EL (cell line): ENCODE measurements around the gene STAT3.
A peak's percentile ranks its signal among the peaks of the same experiment; 100 is the strongest.
"Not testable (repeated sequence)": the region's sequence is repeated elsewhere in the genome, so short reads cannot be mapped to it uniquely, and the experiment has no call there.

Experiments used
- DNase-seq: peaks from one replicate; pipeline ENCODE4 v3.0.0-alpha.2; 2016

Gene STAT3

GRCh38 chr17:42274253-42274542, 114.0 kb downstream of the STAT3 start:
- no peak for DNase-seq

GRCh38 chr17:42273474-42274252, 114.6 kb downstream of the STAT3 start:
- DNase-seq = no peak

- no peak for DNase-seq
Observed at GRCh38 chr17:42272162-42272907, 115.9 kb downstream of the STAT3 start.

- DNase-seq = no peak
Observed at GRCh38 chr17:42271779-42272035, 116.5 kb downstream of the STAT3 start.

- no peak for DNase-seq
Observed at GRCh38 chr17:42271006-42271778, 117.0 kb downstream of the STAT3 start.

GRCh38 chr17:42270596-42270995, 117.6 kb downstream of the STAT3 start:
- no peak for DNase-seq

- DNase-seq = peak; percentile 31
Observed at GRCh38 chr17:42270170-42270535, 118.1 kb downstream of the STAT3 start.

- no peak for DNase-seq
Observed at GRCh38 chr17:42268236-42268635, 120.0 kb downstream of the STAT3 start.

- DNase-seq = peak; percentile 89
Observed at GRCh38 chr17:42266918-42267766, 121.1 kb downstream of the STAT3 start.

- DNase-seq = no peak
Observed at GRCh38 chr17:42266462-42266861, 121.8 kb downstream of the STAT3 start.

GRCh38 chr17:42264366-42264765, 123.9 kb downstream of the STAT3 start:
- DNase-seq = not testable (repeated sequence)
